HFFc6 (cell line): ENCODE results near the gene FGFRL1. TPM values are rescaled to one million over a fixed set of nuclear protein-coding genes. Genes with fewer than 3 reads are reported as not detected.
A peak's percentile ranks its signal among the peaks of the same experiment; 100 is the strongest.

Experiments
- DNase-seq: peaks from one replicate; pipeline ENCODE4 v3.0.0-alpha.2; 2018
- H3K27ac Mint-ChIP-seq: 2 replicates; pipeline ENCODE4 v1.8.0; 2020; ENCODE audit warnings: mild to moderate bottlenecking, mixed read lengths
- H3K27me3 Mint-ChIP-seq: 2 replicates; pipeline ENCODE4 v1.8.0; 2021; ENCODE audit warnings: mild to moderate bottlenecking, moderate library complexity, mixed read lengths; ENCODE audit not compliant: insufficient read depth
- H3K36me3 Mint-ChIP-seq: 2 replicates; pipeline ENCODE4 v1.8.0; 2021; ENCODE audit warnings: low read depth, mixed read lengths
- H3K4me1 Mint-ChIP-seq: 2 replicates; pipeline ENCODE4 v1.8.0; 2020; ENCODE audit warnings: low read depth, mixed read lengths
- H3K4me3 Mint-ChIP-seq: 2 replicates; pipeline ENCODE4 v1.8.0; 2020; ENCODE audit warnings: mild to moderate bottlenecking, moderate library complexity, mixed read lengths
- H3K9me3 Mint-ChIP-seq: 2 replicates; pipeline ENCODE4 v1.8.0; 2020; ENCODE audit warnings: mild to moderate bottlenecking, mixed read lengths
- total RNA-seq, 6 experiments: library from RNA; stranded (reverse); fragmentation: NEBNext Ultra II Directional; extraction: Animal tissue kit (Norgen Biotek cat#: 25700); gene quantifications; 2 replicates in 1 of 6; 3 replicates in 5 of 6; pipeline ENCODE4 v1.2.3, GENCODE V29; 2021
- TF ChIP-seq, protein P1 (sequence below): fragments of 200-600 bp; sonication (generic); IDR thresholded peaks from 2 replicates; pipeline ENCODE4 v1.5.0; 2021; ENCODE audit warnings: antibody characterized with exemption, mild to moderate bottlenecking

FGFRL1 gene
- total RNA-seq, 6 experiments from 2014 or later, result 15.4 to 40.8 (median 17.3) TPM

DNA sequence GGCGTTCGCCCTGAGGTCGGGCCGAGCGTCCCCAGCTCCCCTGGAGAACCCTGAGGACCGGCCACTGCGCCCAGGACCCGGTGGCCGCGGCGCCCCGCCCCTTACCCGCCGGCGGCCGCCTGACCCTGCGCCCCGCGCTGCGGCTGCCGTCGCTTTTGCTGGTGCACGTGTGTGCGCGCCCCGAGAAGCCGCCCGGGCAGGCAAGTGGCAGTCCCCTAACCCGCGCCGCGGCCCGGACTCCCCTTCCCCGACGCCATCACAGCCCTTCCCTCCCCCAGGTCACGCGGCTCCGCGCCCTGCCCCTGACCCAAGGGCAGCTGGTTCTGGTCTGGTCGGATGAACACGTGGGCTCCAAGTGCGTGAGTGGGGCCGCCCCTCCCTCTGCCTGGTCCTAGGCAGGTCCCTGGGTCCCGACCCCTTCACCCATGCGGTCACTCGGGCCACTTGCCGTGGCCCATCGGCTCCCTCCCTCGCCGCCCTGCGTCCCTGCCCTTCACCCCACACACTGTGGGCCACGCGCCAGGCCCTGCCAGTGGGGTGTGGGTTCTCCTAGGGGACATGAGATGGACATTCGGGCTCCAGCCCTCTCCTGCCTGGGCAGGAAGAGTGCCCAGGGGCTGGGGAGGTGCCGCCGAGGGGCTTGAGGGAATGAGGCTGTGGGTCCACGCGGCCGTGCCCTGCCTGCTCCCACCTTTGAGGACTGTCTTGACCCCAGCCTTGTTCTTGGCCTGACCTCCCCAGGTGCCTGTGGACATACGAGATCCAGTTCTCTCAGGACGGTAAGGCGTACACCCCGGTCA is 8.0 kb upstream of the FGFRL1 start:
- Mint-ChIP-seq H3K4me1 (no peaks in the 10 kb centered on the region), H3K9me3 (peaks cover 8% of the 10 kb centered on the region), H3K36me3 (no peaks in the 10 kb centered on the region), H3K27ac (no peak overlapping the region), H3K4me3 (no peak overlapping the region), H3K27me3 (peaks cover 28% of the 10 kb centered on the region)
- TF ChIP-seq, protein P1, sequence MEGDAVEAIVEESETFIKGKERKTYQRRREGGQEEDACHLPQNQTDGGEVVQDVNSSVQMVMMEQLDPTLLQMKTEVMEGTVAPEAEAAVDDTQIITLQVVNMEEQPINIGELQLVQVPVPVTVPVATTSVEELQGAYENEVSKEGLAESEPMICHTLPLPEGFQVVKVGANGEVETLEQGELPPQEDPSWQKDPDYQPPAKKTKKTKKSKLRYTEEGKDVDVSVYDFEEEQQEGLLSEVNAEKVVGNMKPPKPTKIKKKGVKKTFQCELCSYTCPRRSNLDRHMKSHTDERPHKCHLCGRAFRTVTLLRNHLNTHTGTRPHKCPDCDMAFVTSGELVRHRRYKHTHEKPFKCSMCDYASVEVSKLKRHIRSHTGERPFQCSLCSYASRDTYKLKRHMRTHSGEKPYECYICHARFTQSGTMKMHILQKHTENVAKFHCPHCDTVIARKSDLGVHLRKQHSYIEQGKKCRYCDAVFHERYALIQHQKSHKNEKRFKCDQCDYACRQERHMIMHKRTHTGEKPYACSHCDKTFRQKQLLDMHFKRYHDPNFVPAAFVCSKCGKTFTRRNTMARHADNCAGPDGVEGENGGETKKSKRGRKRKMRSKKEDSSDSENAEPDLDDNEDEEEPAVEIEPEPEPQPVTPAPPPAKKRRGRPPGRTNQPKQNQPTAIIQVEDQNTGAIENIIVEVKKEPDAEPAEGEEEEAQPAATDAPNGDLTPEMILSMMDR, result no peak
- DNase-seq, result no peak

DNA sequence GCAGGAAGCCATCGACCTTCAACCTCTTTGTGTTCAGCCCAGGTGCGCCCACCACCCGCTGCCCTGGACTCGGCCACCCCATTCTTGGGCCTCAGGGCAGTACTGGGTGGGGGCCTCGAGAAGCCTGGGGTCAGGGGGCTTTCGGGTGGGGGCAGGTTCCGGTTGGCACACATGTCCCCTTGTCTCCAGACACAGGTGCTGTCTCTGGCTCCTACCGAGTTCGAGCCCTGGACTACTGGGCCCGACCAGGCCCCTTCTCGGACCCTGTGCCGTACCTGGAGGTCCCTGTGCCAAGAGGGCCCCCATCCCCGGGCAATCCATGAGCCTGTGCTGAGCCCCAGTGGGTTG is 7.4 kb upstream of the FGFRL1 start:
- DNase-seq, result no peak
- peaks cover 3% of the 10 kb centered on the region; the same call in 1 of the 2 replicates for H3K4me1 Mint-ChIP-seq
- peaks cover 27% of the 10 kb centered on the region for H3K27me3 Mint-ChIP-seq
- no peaks in the 10 kb centered on the region for H3K36me3 Mint-ChIP-seq
- no peak overlapping the region for H3K27ac Mint-ChIP-seq
- peaks cover 8% of the 10 kb centered on the region for H3K9me3 Mint-ChIP-seq
- TF ChIP-seq, protein P1, result no peak
- H3K4me3 Mint-ChIP-seq, result no peak overlapping the region

DNA sequence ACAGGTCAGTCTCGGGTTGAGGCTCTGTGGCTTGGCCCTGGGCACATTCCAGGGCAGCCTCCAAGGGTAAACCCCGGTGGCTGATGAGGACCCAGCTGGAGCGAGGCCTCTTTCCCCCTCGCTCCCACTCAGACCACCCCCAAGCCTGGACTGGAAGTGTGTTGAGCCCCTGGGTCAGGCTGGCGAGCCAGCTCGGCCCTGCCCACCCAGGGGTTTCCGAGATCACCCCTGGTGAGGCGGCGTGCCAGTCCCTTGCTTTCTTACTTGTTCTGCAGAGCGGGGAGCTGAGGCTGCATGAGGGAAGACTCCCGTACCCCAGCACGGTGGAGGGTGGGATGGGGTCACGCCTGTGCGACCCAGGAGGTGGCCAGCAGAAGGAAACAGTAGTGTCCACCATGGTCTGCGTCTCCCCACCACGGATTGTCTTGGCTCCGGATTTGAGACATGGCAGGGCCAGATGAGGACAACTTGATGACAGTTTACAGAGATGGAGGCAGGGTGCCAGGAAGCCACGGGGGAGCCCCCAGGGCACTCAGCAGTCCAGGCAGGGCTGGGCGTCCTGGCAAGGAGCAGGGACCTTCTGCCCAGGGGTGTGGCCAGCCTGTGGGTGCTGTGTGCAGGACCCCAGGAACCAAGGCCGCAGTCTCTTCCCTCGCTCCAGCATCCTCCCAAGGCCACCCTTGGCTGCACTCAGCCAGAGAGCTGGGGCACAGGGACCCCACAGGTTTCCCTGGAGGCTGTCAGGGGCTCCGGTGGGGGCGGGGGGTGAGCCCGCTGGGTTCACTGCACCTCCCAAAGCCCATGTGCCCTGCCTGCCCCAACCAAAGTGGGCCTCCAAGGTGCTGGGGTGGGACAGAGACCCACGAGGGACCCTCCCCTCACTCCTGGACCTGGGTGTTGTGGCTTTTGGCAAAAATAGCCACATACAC is 6.6 kb upstream of the FGFRL1 start:
- no peak overlapping the region for H3K4me3 Mint-ChIP-seq
- no peak for DNase-seq
- peaks cover 8% of the 10 kb centered on the region for H3K9me3 Mint-ChIP-seq
- H3K27me3 Mint-ChIP-seq, result peaks cover 24% of the 10 kb centered on the region
- TF ChIP-seq, protein P1, result no peak
- H3K27ac Mint-ChIP-seq, result no peak overlapping the region
- peaks cover 5% of the 10 kb centered on the region; the same call in 1 of the 2 replicates for H3K4me1 Mint-ChIP-seq
- H3K36me3 Mint-ChIP-seq, result no peaks in the 10 kb centered on the region

DNA sequence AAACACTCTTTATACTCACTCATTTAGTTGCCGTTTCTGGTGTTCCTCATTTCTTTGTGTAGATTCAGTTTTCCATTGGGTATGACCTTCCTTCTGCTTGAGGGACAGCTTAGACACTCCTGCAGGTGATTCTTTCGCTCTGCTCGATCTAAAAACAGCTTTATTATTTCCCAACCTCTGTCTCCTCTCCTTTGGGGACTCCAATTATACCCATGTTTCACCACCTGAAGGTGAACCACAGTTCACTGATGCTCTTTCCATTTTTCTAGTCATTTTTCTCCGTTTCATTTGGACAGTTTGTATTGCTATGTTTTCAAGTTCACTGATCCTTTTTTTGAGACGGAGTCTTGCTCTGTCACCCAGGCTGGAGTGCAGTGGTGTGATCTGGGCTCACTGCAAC is 4.6 kb upstream of the FGFRL1 start:
- H3K27me3 Mint-ChIP-seq, result peaks cover 24% of the 10 kb centered on the region
- H3K36me3 Mint-ChIP-seq, result no peaks in the 10 kb centered on the region
- H3K4me1 Mint-ChIP-seq, result peaks cover 5% of the 10 kb centered on the region; the same call in 1 of the 2 replicates
- no peak for DNase-seq
- no peak overlapping the region for H3K4me3 Mint-ChIP-seq
- TF ChIP-seq, protein P1, result no peak
- H3K27ac Mint-ChIP-seq, result no peak overlapping the region
- H3K9me3 Mint-ChIP-seq, result peaks cover 8% of the 10 kb centered on the region

DNA sequence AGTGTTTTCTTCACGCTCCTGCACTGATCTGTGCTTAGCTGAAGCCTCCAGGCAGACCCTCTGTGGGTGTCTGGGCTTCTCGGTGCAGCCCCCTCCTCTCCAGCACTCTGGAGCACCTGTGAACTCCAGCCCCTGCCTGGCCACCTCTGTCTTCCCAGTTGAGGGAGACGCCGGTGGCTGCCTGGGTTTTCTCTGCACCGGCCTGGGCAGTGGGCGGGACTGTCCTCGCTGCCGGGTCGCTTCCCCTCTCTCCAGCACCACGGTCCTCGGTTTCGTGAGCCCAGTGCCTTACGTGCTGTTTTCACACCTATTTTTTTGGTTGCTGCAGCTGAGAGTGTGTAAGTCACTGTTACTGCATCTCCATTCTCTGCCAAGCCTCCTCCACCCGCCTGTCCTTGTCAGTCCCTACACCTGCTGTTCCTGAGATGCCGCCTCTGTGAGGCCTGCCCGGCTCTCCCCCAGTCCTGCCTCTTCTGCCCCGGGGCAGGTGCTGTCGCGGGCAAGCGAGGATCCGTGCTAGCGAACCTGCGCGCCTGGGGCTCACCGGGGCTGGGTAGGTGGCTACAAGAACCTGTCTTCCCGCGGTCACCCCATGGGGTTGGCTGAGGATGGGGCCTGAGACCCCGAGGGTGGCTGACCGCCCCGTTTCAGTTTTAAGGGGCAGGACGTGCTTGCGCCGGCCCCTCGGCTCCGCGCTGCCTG is 2.4 kb upstream of the FGFRL1 start:
- peaks cover 8% of the 10 kb centered on the region for H3K9me3 Mint-ChIP-seq
- TF ChIP-seq, protein P1, result no peak
- no peaks in the 10 kb centered on the region for H3K36me3 Mint-ChIP-seq
- H3K4me3 Mint-ChIP-seq, result peak overlapping the region; percentile 78
- peaks cover 24% of the 10 kb centered on the region for H3K27me3 Mint-ChIP-seq
- no peak overlapping the region for H3K27ac Mint-ChIP-seq
- DNase-seq, result no peak
- peaks cover 5% of the 10 kb centered on the region; the same call in 1 of the 2 replicates for H3K4me1 Mint-ChIP-seq
